Measurements from ENCODE around the gene PTX4. TPM values are rescaled to one million over a fixed set of nuclear protein-coding genes. Genes with fewer than 3 reads are reported as not detected.

The PTX4 gene
- total and polyA plus RNA-seq, 2 experiments from 2014 or later = not detected

DNA sequence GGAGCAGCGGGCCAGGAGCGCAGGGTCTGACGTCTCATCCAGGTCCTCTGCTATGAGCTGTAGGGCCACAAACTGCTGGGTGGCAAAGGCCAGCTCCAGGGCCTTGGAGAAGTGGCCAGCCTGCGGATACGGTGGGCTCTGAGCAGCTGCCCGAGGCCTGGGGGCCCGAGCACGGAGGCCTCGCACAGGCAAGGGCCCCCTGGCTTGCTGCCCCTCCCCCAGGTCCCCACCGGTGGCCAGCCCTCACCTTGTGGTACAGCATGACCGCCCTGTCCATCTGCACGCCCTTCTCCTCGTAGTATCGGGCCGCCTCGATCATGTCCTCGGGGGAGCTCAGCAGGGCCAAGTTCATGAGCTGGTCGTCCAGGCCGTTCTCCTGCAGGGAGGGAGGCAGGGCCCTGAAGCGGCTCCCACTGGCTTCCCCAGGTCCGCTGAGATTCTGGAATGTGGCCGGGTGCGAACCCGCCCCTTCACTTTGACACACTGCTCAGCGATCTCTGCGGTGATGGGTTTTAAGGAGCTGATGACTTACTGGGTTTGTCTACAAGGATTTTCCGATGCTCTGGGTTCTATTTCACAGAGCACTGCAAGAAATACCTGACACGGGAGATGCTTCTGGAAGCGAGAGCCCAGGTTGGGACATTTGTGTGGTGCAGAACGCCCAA lies 35.0 kb upstream of the PTX4 start:
- H3K4me3 Mint-ChIP-seq = no peak overlapping the region
- H2AFZ ChIP-seq = no peak overlapping the region
- H3K9me3 Mint-ChIP-seq = no peaks in the 10 kb centered on the region
- TF ChIP-seq EZH2phosphoT487 (IDR thresholded peaks at IDR 0.05; ENCODE audit: unreplicated experiment) (no peak), ZNF114 (CRISPR knock-in tag; IDR thresholded peaks at IDR 0.05) (no peak), STAT1 (IDR thresholded peaks at IDR 0.05; ENCODE audit: unreplicated experiment) (no peak), NANOG (IDR thresholded peaks at IDR 0.05; ENCODE audit: borderline replicate concordance) (no peak), POLR2AphosphoS5 (IDR thresholded peaks at IDR 0.05; ENCODE audit: low read depth) (no peak), ETS1 (IDR thresholded peaks at IDR 0.05) (no peak), EZH2 (IDR thresholded peaks at IDR 0.05; ENCODE audit: low read depth, unreplicated experiment) (no peak), JUNB (IDR thresholded peaks at IDR 0.05; ENCODE audit: unreplicated experiment) (no peak), CREB1 (CRISPR knock-in tag; IDR thresholded peaks at IDR 0.05; ENCODE audit: low read depth) (no peak), REST (IDR thresholded peaks at IDR 0.05; ENCODE audit: unreplicated experiment) (no peak), ZNF331 (CRISPR knock-in tag; IDR thresholded peaks at IDR 0.05; ENCODE audit: low read depth) (no peak), ZNF462 (CRISPR knock-in tag; IDR thresholded peaks at IDR 0.05) (no peak)
- TF ChIP-seq, protein P1, sequence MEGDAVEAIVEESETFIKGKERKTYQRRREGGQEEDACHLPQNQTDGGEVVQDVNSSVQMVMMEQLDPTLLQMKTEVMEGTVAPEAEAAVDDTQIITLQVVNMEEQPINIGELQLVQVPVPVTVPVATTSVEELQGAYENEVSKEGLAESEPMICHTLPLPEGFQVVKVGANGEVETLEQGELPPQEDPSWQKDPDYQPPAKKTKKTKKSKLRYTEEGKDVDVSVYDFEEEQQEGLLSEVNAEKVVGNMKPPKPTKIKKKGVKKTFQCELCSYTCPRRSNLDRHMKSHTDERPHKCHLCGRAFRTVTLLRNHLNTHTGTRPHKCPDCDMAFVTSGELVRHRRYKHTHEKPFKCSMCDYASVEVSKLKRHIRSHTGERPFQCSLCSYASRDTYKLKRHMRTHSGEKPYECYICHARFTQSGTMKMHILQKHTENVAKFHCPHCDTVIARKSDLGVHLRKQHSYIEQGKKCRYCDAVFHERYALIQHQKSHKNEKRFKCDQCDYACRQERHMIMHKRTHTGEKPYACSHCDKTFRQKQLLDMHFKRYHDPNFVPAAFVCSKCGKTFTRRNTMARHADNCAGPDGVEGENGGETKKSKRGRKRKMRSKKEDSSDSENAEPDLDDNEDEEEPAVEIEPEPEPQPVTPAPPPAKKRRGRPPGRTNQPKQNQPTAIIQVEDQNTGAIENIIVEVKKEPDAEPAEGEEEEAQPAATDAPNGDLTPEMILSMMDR (conservative IDR thresholded peaks at IDR 0.05; ENCODE audit: low read depth in 2 of 2) = no peak
- no peaks in the 10 kb centered on the region for H3K79me2 ChIP-seq (replicated peaks; ENCODE audit: insufficient read depth)
- no peak for ATAC-seq
- no peak overlapping the region for H3K27ac ChIP-seq (ENCODE audit: low read depth)
- no peaks in the 10 kb centered on the region for H3K27me3 ChIP-seq (ENCODE audit: insufficient read depth)
- no peaks in the 10 kb centered on the region for H3K9me2 ChIP-seq (ENCODE audit: insufficient read depth)
- peaks cover 2% of the 10 kb centered on the region; the same call in 1 of the 3 replicates for H3K4me1 Mint-ChIP-seq
- H3K27ac Mint-ChIP-seq = no peak overlapping the region
- no peaks in the 10 kb centered on the region for H3K4me1 ChIP-seq (ENCODE audit: insufficient read depth)
- H3F3A ChIP-seq (replicated peaks; ENCODE audit: low read depth) = no peaks in the 10 kb centered on the region
- H3K36me3 ChIP-seq (ENCODE audit: insufficient read depth) = no peaks in the 10 kb centered on the region
- H4K20me1 ChIP-seq (replicated peaks; ENCODE audit: insufficient read depth) = no peaks in the 10 kb centered on the region
- peaks cover 9% of the 10 kb centered on the region; the same call in 1 of the 3 replicates for H3K36me3 Mint-ChIP-seq (ENCODE audit: low read depth)
- no peak for DNase-seq (ENCODE audit: low spot score)
- no peak overlapping the region for H3K4me2 ChIP-seq
- no peaks in the 10 kb centered on the region for H3K27me3 Mint-ChIP-seq (ENCODE audit: insufficient read depth, low read depth, poor library complexity)
- H3K4me3 ChIP-seq = no peak overlapping the region
